Astrocyte (in vitro differentiated cells and primary cell): ENCODE measurements around the gene ALDH1A3. TPM values are rescaled to one million over a fixed set of nuclear protein-coding genes. Genes with fewer than 3 reads are reported as not detected.
A peak's percentile ranks its signal among the peaks of the same experiment; 100 is the strongest.

ENCODE experiments used
- DNase-seq: peaks from one replicate; pipeline ENCODE4 v3.0.0-alpha.2; 2010; ENCODE audit warnings: low read depth
- FAIRE-seq: peaks from 2 replicates; lab custom pipeline; 2011; peaks lifted over from hg19 to GRCh38; lab: Jason Lieb, UNC
- H2AFZ ChIP-seq: 2 replicates; pipeline ENCODE4 v1.6.0; 2012; ENCODE audit warnings: low read depth, low read length, inconsistent platforms
- H3K27ac ChIP-seq: 2 replicates; pipeline ENCODE4 v1.5.1; 2011; ENCODE audit warnings: low read depth, low read length, inconsistent platforms
- H3K27me3 ChIP-seq: 2 replicates; pipeline ENCODE4 v1.6.0; 2011; ENCODE audit warnings: low read length, inconsistent platforms; ENCODE audit not compliant: insufficient read depth
- H3K36me3 ChIP-seq: 2 replicates; pipeline ENCODE4 v1.5.1; 2011; ENCODE audit warnings: low read length, inconsistent platforms; ENCODE audit not compliant: insufficient read depth
- H3K4me1 ChIP-seq: 2 replicates; pipeline ENCODE4 v1.5.1; 2011; ENCODE audit warnings: low read length, inconsistent platforms; ENCODE audit not compliant: insufficient read depth
- H3K4me2 ChIP-seq: 2 replicates; pipeline ENCODE4 v1.6.0; 2012; ENCODE audit warnings: low read length, inconsistent platforms
- H3K4me3 ChIP-seq: 2 replicates; pipeline ENCODE4 v1.5.1; 2011; ENCODE audit warnings: low read depth, mild to moderate bottlenecking, low read length, inconsistent platforms; ENCODE audit not compliant: insufficient read depth
- H3K79me2 ChIP-seq: 2 replicates; pipeline ENCODE4 v1.6.0; 2012; ENCODE audit warnings: mild to moderate bottlenecking, low read length, inconsistent platforms; ENCODE audit not compliant: insufficient read depth
- H3K9ac ChIP-seq: 2 replicates; pipeline ENCODE4 v1.6.0; 2012; ENCODE audit warnings: mild to moderate bottlenecking, low read length, inconsistent platforms
- H3K9me3 ChIP-seq: 2 replicates; pipeline ENCODE4 v1.5.1; 2012; ENCODE audit warnings: low read depth, mild to moderate bottlenecking, low read length, inconsistent platforms; ENCODE audit not compliant: insufficient read depth
- H4K20me1 ChIP-seq: 2 replicates; pipeline ENCODE4 v1.6.0; 2012; ENCODE audit warnings: low read length, inconsistent platforms; ENCODE audit not compliant: insufficient read depth
- H3K27ac Mint-ChIP-seq: one replicate; pipeline ENCODE4 v1.8.0; 2021; ENCODE audit warnings: mild to moderate bottlenecking, mixed read lengths; ENCODE audit not compliant: unreplicated experiment
- H3K27me3 Mint-ChIP-seq: one replicate; pipeline ENCODE4 v1.8.0; 2021; ENCODE audit warnings: low read depth, mixed read lengths; ENCODE audit not compliant: unreplicated experiment
- H3K36me3 Mint-ChIP-seq: one replicate; pipeline ENCODE4 v1.8.0; 2021; ENCODE audit warnings: low read depth, mixed read lengths; ENCODE audit not compliant: unreplicated experiment
- H3K4me1 Mint-ChIP-seq: one replicate; pipeline ENCODE4 v1.8.0; 2021; ENCODE audit warnings: low read depth, mixed read lengths; ENCODE audit not compliant: unreplicated experiment
- H3K4me3 Mint-ChIP-seq: one replicate; pipeline ENCODE4 v1.8.0; 2021; ENCODE audit warnings: mild to moderate bottlenecking, moderate library complexity, mixed read lengths; ENCODE audit not compliant: unreplicated experiment
- H3K9me3 Mint-ChIP-seq: one replicate; pipeline ENCODE4 v1.8.0; 2021; ENCODE audit warnings: mild to moderate bottlenecking, mixed read lengths; ENCODE audit not compliant: unreplicated experiment
- EZH2 ChIP-seq: IDR thresholded peaks from 2 replicates; pipeline ENCODE4 v1.6.1; 2012; ENCODE audit warnings: mild to moderate bottlenecking, low read length, inconsistent platforms; ENCODE audit not compliant: insufficient read depth
- total RNA-seq: library from RNA; stranded (reverse); gene quantifications from 2 replicates; pipeline ENCODE4 v1.2.1, GENCODE V29; 2021
- TF ChIP-seq, protein P1 (sequence below): IDR thresholded peaks from 2 replicates; pipeline ENCODE4 v1.5.1; 2011; ENCODE audit warnings: low read depth, mild to moderate bottlenecking, inconsistent platforms, low read length, moderate library complexity; ENCODE audit not compliant: insufficient read depth

ALDH1A3 gene
- total RNA-seq, 1 donor from 2014 or later, result 0.95 TPM

- Mint-ChIP-seq H3K27me3 (peaks cover 16% of the 10 kb centered on the region), H3K4me3 (no peak overlapping the region), H3K27ac (no peak overlapping the region), H3K4me1 (no peaks in the 10 kb centered on the region), H3K36me3 (no peaks in the 10 kb centered on the region), H3K9me3 (peaks cover 7% of the 10 kb centered on the region)
- Histone ChIP-seq H3K36me3 (no peaks in the 10 kb centered on the region), H3K4me1 (no peaks in the 10 kb centered on the region), H3K4me2 (no peak overlapping the region), H4K20me1 (no peaks in the 10 kb centered on the region), H3K79me2 (no peaks in the 10 kb centered on the region), H3K9ac (no peak overlapping the region), H3K27me3 (no peaks in the 10 kb centered on the region), H3K9me3 (no peaks in the 10 kb centered on the region), H3K4me3 (no peak overlapping the region), H2AFZ (no peak overlapping the region), H3K27ac (no peak overlapping the region)
- TF ChIP-seq EZH2, result no peak
- TF ChIP-seq, protein P1, sequence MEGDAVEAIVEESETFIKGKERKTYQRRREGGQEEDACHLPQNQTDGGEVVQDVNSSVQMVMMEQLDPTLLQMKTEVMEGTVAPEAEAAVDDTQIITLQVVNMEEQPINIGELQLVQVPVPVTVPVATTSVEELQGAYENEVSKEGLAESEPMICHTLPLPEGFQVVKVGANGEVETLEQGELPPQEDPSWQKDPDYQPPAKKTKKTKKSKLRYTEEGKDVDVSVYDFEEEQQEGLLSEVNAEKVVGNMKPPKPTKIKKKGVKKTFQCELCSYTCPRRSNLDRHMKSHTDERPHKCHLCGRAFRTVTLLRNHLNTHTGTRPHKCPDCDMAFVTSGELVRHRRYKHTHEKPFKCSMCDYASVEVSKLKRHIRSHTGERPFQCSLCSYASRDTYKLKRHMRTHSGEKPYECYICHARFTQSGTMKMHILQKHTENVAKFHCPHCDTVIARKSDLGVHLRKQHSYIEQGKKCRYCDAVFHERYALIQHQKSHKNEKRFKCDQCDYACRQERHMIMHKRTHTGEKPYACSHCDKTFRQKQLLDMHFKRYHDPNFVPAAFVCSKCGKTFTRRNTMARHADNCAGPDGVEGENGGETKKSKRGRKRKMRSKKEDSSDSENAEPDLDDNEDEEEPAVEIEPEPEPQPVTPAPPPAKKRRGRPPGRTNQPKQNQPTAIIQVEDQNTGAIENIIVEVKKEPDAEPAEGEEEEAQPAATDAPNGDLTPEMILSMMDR, result no peak
- no peak for FAIRE-seq
- DNase-seq, result no peak
Observed at GRCh38 chr15:100908466-100908865, 28.8 kb downstream of the ALDH1A3 start.

GRCh38 chr15:100909565-100909964 is 29.9 kb downstream of the ALDH1A3 start:
- H3K36me3 ChIP-seq, result no peaks in the 10 kb centered on the region
- Mint-ChIP-seq H3K27ac (no peak overlapping the region), H3K4me3 (no peak overlapping the region), H3K9me3 (peaks cover 5% of the 10 kb centered on the region), H3K27me3 (peaks cover 18% of the 10 kb centered on the region), H3K36me3 (no peaks in the 10 kb centered on the region), H3K4me1 (no peaks in the 10 kb centered on the region)
- TF ChIP-seq, protein P1, result no peak
- TF ChIP-seq EZH2, result no peak
- H3K9me3 ChIP-seq, result no peaks in the 10 kb centered on the region
- H3K4me1 ChIP-seq, result no peaks in the 10 kb centered on the region
- no peaks in the 10 kb centered on the region for H3K79me2 ChIP-seq
- H3K27ac ChIP-seq, result no peak overlapping the region
- no peak for FAIRE-seq
- H2AFZ ChIP-seq, result no peak overlapping the region
- H3K4me2 ChIP-seq, result no peak overlapping the region
- no peaks in the 10 kb centered on the region for H3K27me3 ChIP-seq
- no peaks in the 10 kb centered on the region for H4K20me1 ChIP-seq
- no peak overlapping the region for H3K4me3 ChIP-seq
- H3K9ac ChIP-seq, result no peak overlapping the region
- no peak for DNase-seq

DNA sequence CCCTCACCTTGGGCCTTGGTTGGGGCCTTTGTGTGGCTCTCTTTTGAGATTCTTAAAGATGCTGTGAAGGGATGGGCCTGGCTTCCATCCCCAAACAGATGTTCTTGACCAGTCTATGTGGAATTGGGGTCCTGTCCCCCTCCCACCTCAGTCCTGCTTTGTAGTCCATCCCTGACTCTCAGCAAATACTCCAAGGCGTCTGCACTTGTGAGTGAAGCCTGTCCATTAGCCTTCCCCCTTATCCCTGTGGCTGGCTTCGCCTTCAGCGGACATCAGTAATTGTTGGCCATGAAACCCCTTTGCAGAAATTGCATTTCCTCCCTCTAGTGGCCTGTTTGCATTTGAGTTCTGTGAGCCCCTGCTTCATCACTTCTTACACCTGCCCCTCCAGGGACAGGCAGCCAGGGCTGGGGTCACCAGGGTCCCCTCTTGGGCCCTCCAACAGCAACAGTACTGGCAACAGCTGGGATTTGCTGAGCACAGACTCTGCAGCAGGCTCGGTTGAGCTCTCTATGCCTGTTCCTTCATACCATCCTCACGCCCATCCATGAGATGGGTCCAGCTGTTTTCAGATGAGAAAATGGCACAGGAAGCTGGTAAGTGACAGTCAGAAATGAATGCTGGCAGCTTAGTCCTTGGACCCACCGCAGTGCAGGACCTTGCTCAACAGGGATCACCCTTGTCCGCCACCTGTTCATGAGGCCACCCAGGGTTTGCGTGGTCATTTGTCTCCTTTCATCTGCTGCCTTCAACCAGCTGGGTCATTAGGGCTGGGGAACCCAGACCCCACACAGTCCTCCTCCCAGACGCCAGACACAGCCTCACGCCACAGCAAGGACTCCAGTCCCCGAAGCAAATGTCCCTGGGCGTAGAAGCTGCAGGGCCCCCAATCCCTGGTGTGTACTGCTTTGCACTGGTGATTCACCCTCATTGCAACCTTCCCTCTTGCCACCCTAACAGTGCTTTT is 30.6 kb downstream of the ALDH1A3 start:
- Histone ChIP-seq H2AFZ (no peak overlapping the region), H3K9me3 (no peaks in the 10 kb centered on the region), H3K27me3 (no peaks in the 10 kb centered on the region), H3K4me3 (no peak overlapping the region), H3K79me2 (no peaks in the 10 kb centered on the region), H3K4me2 (no peak overlapping the region), H4K20me1 (no peaks in the 10 kb centered on the region), H3K9ac (no peak overlapping the region), H3K27ac (no peak overlapping the region), H3K36me3 (no peaks in the 10 kb centered on the region), H3K4me1 (no peaks in the 10 kb centered on the region)
- FAIRE-seq (no peak), DNase-seq (no peak)
- Mint-ChIP-seq H3K4me3 (no peak overlapping the region), H3K4me1 (no peaks in the 10 kb centered on the region), H3K36me3 (no peaks in the 10 kb centered on the region), H3K27ac (no peak overlapping the region), H3K27me3 (peaks cover 23% of the 10 kb centered on the region), H3K9me3 (peaks cover 5% of the 10 kb centered on the region)
- TF ChIP-seq, protein P1, result peak; percentile 4
- no peak for TF ChIP-seq EZH2
